HG02588 (cell line): ENCODE results near the gene KCNQ2.
"Not testable (repeated sequence)": the region's sequence is repeated elsewhere in the genome, so short reads cannot be mapped to it uniquely, and the experiment has no call there.

Experiments used
- ATAC-seq: cut with Tn5 transposase; IDR thresholded peaks from one replicate; pipeline ENCODE4 v1.9.1; 2021; ENCODE audit warnings: mild to moderate bottlenecking, moderate library complexity; ENCODE audit not compliant: unreplicated experiment

KCNQ2 gene

DNA sequence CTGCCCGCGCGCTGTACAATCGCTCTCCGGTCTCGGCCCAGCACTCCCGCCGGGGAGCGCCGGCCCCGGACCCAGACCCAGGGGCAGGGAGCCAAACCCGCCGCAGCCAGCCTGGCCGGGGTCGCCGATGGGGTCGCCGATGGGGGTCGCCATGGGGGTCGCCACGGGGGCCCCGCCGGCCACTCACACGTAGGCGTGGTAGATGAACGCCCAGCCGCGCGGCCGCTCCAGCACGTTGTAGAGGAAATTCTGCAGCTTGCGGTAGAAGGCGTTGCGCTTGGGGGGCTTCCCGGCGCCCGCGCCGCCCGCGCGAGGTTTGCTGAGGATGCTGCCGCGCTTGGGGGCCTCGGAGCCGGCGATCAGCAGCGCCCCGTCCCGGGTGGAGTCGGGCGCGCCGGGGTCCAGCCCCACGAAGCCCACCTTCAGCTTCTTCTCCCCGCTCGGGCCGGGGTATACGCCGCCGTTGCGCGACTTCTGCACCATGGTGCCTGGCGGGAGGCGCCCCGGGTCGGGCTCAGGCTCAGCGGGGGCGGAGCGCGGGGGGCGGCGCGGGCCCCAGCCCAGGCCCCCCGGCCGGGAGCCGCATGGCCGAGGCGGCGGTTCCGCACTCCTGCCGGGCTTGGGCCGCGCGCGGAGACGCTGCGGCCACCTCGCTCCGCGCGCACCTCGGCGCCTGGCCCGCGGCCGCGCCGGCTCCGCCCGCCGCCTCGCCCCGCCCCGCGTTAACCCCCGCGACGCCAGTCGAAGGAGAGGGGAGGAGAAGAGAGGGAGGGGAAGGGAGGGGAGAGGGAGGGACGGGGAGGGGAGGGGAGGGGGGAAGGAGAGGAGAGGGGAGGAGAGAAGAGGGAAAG lies at the start of gene KCNQ2:
Gene KCNQ2 (minus strand): TSS at position 675 of the 851 bp plus-strand sequence. CDS start 192 bp downstream, at position 483.
- no peak for ATAC-seq

DNA sequence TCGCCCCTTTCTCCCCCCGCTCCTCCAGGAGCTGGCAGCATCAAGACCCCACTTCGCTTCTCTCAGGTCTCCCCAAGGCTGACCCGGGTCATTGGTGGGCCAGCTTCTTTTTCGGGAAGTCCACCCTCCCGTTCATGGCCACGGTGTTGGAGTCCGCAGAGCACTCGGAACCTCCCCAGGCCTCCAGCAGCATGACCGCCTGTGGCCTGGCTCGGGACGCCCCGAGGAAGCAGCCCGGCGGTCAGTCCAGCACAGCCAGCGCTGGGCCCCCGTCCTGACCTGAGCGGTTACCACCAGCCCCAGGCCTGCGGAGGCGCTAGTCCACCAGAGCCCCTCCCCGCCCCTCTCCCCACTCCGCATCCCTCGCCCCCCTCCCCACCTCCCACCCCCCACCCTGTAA lies 49.1 kb upstream of the KCNQ2 start:
- no peak for ATAC-seq

- ATAC-seq = peak; percentile 31
Measured at GRCh38 chr20:63520934-63521601, 48.6 kb upstream of the KCNQ2 start.

DNA sequence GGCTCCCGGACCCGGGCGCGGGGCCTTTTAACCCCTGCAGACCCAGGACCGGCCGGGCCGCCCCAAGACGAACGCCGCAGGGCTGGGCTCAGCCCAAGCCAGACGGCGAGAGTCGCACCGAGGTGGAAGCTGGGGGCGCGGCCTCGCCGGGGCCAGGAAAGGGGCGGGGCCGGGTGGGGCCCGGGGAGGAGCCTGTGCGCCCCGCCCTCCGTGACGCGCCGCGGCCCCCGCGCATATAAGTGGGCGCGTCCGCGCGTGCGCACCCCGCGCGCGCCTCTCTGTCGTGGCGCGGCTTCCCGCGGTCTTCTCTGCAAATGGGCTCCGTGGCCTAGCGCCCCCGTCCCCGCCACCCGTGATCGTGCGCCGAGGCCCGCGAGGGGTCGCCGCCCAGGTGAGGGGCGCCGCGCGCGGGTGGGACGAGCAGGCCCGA lies 48.1 kb upstream of the KCNQ2 start, which contains the start of gene PPDPF:
Gene PPDPF (plus strand): TSS at position 262 of the 430 bp plus-strand sequence. CDS start 544 bp downstream, outside the sequence.
- peak; percentile 56 for ATAC-seq

DNA sequence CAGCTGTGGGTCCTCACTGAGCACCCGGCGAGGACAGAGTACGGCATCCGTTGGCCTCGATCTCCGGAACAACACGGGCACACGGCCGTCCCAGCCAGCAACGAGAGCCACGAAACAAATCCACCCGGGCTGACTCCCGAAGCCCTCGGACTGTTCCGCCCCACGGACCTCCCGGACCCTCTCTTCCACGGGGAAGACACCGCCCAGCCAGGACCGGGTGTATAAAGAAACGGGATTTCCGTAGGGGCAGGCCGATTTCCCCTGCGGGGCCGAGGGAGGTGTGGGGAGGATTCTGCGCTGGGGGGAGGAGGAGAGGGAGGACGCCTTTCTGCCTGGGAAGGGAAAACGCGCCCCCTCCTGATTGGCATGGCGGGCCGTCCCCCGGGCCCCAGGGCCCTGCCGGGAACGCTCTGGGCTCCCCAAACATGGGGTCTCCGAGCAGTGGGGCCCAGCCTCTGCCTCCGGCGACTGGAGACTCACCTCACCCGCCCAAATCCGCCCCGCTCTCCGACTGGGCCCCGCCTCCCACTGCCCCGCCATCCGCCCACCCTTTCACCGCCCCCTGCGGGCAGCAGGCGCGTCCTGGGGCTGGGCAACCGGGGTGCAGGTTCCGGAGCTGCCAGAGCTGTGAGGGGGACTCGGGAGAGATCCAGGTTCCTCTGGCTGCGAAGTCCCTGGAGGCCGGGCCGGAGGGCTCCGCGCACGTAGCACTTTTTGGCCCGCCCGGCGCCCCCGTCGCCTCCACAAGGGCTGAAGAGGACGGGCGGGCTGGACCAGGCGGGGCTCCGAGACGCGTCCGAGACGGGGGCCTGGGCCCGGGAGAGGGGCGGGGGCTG lies 47.4 kb upstream of the KCNQ2 start:
- ATAC-seq = peak; percentile 35

GRCh38 chr20:63518946-63519667 lies 46.7 kb upstream of the KCNQ2 start:
- no peak for ATAC-seq

GRCh38 chr20:63518351-63518861 lies 46.0 kb upstream of the KCNQ2 start:
- no peak for ATAC-seq

- ATAC-seq = no peak
Measured at GRCh38 chr20:63517376-63518309, 45.2 kb upstream of the KCNQ2 start.

DNA sequence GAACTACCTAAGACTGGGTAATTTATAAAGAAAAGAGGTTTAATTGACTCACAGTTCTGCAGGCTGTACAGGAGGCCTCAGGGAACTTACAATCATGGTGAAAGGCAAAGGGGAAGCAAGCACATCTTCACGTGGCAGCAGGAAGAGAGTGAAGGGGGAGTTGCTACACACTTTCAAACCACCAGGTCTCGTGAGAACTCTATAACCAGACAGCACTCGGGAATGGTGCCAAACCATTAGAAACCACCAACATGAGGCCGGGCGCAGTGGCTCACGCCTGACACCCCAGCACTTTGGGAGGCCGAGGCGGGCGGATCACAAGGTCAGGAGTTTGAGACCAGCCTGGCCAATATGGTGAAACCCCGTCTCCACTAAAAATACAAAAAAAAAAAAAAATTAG lies 42.1 kb upstream of the KCNQ2 start:
- not testable (repeated sequence) for ATAC-seq

- no peak for ATAC-seq
Measured at GRCh38 chr20:63513207-63513606, 40.8 kb upstream of the KCNQ2 start.

- ATAC-seq = no peak
Measured at GRCh38 chr20:63509088-63509564, 36.7 kb upstream of the KCNQ2 start.

- ATAC-seq = no peak
Measured at GRCh38 chr20:63508072-63508768, 35.8 kb upstream of the KCNQ2 start.

DNA sequence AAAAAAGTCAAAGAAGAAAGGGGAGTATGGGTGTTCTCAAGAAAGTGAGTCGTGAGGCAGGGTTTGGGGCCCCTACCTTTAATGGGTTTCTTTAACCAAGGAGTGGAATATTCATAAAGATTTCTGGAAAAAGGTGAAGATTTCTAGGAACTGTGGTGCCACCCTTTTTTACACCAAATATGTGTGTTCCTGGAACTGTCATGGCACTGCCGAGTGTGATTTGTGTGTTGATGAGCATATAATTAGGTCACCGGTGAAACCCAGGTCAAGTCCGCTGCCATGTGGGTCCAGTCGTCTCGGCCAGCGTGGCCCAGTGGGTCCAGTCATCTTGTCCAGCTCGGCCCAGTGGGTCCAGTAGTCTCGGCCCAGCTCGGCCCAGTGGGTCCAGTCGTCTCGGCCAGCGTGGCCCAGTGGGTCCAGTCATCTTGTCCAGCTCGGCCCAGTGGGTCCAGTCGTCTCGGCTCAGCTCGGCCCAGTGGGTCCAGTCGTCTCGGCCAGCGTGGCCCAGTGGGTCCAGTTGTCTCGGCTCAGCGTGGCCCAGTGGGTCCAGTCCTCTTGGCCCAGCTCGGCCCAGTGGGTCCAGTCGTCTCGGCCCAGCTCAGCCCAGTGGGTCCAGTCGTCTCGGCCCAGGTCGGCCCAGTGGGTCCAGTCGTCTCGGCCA lies 34.8 kb upstream of the KCNQ2 start:
- no peak for ATAC-seq

DNA sequence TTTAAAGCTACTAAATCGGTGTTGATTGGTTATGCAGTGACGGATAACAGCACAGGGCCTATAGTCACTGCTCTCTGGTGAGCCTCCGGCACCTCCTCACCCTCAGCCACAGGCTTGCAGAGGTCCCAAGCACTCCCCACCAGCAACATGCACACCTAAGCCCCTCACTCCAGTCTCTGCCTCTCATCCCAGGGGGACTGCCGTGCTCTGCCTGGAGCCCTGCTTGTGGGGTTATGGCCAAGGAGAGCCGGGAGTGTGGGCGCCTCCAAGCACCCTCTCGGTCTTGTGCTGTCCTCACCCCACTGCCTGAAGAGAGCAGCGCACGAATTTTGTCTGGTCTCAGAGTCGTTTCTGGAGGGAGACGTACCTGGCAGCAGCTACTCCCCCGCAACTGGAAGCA lies 33.3 kb upstream of the KCNQ2 start:
- ATAC-seq = no peak

- ATAC-seq = no peak
Measured at GRCh38 chr20:63505281-63505680, 32.8 kb upstream of the KCNQ2 start.

GRCh38 chr20:63504642-63505041 lies 32.2 kb upstream of the KCNQ2 start:
- ATAC-seq = no peak

GRCh38 chr20:63503524-63503923 lies 31.1 kb upstream of the KCNQ2 start:
- ATAC-seq = no peak

DNA sequence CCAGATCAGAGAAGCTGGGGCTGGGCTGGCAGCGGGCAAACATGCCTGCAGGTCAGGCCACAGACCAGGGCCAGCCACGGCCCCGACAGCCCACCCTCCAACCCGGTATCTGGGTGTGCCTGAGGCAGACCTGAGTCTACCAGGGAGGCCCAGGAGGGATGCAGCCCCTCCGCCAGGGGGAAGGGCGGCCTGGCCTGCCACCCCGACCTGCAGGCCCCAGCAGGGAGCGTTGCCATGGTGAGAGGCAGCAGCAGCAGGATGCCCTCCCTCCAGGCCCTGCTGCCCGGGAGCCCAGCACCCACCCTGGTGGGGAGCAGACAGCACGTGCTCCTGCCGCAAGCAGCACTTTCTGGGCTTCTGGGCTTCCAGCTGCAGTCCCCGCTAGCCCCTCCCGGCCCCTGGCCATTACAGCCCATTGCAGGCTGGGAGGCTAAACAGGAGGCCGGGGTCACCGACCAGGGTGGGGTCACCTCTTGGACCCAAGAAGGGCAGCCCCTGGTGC lies 30.3 kb upstream of the KCNQ2 start:
- ATAC-seq = no peak
